GM10847 (cell line): ENCODE data around the gene ANKRD18A.

Experiments
- POLR2A ChIP-seq: IDR thresholded peaks from 2 replicates; pipeline ENCODE4 v1.6.1; 2011; ENCODE audit not compliant: insufficient read length; ENCODE audit errors: extremely low read depth

The ANKRD18A gene

DNA sequence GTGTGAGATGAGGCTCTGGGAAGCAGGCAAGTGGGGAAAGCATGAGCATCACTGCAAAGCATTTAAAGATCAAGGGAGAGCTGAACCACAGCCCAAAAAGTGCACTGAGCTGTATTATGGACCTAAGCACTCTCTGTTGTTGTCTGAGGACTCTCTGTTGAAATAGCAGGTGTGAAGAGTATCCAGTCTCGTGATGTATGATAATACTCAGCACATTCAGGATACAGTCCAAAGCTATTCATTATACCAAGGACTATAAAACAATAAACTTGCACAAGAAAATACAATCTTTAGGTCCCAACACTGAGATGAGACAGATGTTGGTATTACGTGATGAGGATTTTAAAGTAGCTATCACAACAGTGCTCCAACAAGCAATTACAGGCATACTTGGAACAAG lies 98.6 kb downstream of the ANKRD18A start:
- TF ChIP-seq POLR2A = no peak
